GM18526 (cell line): ENCODE measurements around the gene MEDAG.

Experiments used
- POLR2A ChIP-seq: IDR thresholded peaks from 3 replicates; pipeline ENCODE4 v1.6.1; 2011; ENCODE audit not compliant: insufficient read length; ENCODE audit errors: extremely low read depth

MEDAG gene

DNA sequence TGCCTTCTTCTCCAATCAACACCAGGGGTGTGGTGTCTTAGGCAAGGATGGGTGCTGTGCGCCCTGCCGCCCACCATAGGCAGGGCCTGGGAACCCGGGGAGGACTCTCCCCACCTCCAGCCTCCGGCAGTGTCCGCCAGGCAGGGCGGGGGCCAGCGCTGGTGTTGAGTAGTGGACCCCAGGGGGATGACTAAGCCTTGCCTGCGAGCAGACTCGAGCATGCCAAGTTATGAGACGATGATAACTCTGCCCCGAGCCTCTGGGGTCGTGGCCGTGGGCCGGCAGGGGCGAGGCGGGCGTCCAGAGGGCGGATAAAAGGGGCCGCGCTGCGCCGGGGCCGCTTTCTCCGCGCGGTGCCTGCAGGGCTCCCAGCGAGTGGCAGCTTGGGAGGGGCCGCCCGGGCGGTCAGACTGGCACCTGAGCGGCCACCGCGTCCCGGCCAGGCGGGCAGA is at the start of gene MEDAG:
MEDAG (plus strand) TSS at position 340 of the 452 bp plus-strand sequence. CDS start 245 bp downstream, outside the sequence.
- no peak for TF ChIP-seq POLR2A

DNA sequence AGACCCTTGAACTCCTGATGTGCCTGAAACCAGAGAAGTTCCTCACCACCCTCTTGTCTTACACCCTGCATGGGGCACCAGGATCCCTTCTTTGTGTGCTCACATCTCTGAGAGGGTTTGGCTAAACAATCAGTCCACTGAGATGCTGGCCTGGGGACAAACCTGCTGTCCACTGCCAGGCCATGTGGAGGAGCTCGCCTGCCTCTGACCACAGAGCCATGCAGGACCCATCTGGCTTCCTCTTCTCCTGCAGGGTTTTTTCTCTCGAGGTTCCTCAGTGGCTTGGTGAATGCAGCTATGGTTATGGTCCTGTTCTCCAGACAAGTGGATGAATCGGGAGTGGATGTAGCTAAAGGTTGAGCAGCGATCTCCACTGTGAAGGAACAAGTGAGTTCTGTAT is 49.1 kb upstream of the MEDAG start:
- no peak for TF ChIP-seq POLR2A

DNA sequence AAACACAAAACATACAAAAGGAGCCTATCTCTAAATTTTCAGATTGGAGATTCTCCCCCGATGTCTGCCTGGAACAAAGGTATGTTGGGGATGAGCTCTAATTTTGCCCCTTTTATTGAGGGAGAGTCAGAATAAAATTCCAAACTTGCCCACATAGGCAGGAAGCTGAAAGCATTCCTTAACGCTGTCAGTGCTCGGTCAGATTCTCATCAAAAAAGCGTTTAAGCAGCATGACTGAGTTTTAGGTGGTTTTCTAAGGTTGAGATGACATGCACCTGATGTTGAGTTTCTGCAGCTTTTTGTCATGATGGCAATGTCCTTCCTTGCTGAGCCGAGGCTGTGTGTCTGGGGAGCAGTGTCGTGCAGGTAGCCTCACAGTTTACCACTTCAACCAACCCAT is 48.4 kb upstream of the MEDAG start:
- no peak for TF ChIP-seq POLR2A

DNA sequence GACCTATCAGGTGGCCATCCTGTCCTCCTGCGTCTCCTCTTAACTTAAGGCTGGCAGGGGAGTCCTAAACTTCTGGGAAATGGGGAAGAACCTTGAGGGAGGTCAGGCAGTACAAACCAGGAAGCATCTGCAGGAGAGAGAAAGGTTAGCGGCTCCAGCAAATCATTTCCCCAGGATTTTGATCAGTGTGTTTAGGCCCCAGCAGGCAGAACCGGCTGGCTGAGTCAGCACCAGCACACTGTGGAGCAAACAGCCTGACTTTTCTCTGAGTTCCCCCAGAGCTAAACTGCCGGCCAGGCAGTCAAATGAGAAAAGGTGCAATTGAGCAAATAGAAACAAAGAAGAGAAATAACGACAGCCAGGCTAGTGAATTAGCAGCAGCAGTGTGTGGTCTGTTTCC is 46.7 kb upstream of the MEDAG start:
- no peak for TF ChIP-seq POLR2A

DNA sequence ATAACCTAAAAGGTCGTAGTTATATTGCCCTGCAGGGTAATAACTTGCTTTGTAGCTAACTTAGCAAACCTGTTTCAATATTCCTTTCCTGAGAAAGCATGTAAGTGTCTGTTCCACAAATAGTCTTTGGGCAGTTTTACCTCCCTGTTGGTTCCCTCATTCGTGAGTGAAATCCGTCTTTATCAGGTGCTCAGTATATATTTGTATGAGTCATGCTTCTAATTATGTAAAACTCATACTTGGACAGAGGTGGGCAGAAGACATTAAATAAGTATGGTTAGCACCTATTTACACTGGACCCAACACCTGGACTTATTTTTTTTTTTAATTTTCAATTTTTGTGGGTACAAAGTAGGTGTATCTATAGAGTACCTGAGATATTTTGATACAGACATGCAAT is 44.9 kb upstream of the MEDAG start:
- TF ChIP-seq POLR2A: no peak

DNA sequence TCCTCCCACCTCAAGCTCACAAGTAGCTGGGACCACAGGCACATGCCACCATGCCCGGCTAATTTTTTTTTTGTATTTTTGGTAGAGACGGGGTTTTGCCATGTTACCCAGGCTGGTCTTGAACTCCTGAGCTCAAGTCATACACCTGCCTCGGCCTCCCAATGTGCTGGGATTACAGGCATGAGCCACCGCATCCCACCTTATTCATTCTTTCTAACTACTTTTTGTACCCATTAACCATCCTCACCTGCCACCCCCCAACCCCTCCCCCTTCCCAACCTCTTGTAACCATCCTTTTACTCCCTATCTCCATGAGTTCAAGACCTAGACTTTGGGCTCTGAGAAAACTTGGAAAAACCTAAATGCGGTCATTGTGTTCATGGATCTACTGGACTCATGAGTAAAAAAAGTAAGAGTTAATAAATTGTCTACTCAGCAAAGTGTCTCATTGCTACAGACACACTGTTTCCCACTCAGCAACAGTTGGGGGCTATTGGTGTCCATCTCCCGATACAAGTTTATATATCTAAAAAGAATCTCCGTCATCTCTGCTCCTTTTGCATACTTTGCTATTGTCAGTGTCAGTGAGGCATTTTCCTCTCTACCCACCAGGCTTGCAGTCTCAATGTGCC is 44.1 kb upstream of the MEDAG start:
- no peak for TF ChIP-seq POLR2A

DNA sequence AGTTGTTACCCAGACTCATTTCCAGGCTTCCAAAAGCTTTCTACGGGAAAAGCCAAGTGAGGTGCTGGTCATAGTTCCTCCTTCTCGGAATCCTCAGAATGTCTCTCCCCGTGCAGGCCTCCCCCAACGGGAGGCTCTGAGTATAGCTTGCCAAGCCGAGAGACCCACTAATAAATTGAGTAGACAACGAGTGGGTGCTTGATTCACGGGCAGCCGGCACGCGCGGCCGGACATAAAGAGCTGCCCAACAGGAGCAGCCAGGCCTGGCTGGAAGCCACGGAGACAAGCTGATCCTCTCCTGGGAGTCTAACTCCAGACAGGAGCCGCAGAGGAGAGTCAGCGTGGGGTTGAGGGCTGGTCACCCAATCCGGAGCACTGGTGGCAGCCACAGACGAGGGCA is 43.4 kb upstream of the MEDAG start:
- no peak for TF ChIP-seq POLR2A

DNA sequence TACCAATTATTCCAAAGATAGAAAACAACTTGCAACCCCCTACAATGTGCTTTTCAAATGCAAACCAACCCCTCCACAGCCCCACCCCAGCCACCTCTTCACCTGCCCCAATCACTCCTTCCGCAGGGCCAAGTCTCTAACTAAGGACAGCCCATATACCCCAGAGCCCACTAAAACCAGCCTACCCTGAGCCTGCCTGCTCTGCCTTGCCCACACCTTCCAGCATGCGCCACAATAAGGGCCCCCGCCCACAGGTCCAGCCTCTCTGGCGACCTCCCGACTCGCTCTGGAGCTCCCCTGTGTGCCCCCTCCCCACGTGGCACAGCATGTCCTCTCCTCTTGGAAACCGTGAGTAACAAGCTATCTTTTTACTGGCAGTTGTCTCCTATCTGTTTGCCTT is 42.8 kb upstream of the MEDAG start:
- TF ChIP-seq POLR2A: no peak

DNA sequence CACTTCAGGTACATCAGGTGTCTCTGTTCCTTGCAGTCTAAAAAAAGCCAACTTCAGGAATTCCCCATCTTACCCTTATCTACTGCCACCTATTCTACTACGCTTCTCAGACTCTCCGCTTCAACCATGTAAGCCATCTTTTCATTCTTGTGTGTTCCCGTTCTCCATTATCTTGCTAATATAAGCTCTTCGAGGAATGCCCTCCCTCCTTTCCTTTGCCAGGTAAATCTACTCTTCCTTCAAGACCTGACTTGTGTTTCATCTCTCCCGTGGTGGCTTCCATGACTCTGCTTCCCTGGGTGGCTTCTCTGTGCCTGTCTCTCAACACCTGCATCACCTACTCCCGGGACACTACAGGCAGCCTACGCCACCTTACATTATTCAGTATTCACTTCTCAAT is 42.3 kb upstream of the MEDAG start:
- TF ChIP-seq POLR2A: no peak

DNA sequence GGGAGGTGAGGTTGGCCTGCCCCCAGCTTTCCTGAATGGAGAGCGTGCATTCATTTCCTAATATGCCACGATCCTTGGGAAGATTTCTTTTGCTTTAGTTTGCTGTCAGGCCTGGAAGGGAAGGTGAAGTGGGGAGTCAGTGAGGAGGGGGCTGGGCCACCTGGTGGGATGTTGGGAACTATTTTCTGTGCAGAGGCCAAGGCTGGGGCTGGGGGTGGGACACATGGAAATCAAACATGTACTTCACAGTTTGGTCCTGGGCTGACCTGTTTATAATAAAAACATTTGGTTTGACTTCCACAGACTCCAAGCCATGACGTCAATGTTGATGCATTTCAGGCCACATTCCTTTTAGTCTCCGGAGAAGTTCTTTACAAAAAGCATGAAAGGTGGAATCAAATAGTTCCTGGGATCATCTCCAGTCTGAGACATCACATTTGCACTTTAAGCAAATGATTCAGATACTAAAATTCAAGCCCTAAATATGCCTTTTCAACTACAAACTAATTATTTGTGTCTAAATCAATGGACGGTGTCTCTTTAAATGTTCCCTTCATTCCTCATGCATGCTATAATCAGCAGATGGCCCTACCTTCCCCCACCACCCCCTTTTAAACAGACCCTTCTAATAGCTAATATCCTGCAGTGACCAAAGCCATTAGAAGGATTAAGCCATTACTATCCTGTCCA is 41.5 kb upstream of the MEDAG start:
- TF ChIP-seq POLR2A: no peak

DNA sequence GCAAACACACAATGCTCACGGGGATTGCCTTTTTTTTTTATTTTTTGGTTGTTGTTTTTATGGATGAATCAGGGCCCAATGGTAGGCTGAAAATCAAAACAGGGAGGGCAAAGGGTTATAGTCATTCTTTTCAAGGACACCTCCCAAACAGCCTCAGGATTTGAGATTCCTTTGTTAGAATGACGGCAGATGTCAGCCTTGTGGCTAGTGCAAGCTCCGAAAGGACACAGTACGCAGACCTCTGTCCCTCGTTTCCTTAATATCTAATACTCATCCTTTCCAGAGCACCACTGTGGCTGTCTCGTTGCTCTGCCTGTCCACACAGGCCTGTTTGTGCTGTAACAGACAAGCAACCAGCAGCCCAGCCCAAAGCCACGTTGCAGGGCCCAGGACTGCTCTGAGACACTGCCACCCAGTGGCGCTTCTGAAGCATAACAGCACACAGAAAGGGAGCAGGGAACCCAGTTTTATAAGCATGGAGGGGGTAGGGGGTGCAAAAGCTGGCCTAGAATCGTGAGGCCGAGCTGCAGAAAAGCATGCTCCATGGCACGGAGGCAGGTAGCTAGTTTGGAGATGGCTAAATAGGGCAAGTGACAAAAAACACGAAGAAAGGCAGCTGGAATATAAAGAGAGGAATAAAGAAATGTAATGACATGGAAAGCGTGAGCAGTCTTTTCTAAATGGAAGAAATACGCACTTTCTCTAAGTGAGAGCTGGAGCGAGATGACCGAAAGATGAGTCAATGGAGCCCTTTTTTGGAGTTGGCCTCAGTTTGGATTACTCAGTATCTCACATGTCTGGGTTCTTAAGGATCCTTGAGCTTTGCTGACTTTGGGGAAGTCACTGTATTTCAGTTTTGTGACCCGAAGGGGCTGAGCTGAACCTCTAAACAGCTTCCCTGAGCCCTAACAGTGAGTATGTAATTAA is 40.7 kb upstream of the MEDAG start:
- no peak for TF ChIP-seq POLR2A

DNA sequence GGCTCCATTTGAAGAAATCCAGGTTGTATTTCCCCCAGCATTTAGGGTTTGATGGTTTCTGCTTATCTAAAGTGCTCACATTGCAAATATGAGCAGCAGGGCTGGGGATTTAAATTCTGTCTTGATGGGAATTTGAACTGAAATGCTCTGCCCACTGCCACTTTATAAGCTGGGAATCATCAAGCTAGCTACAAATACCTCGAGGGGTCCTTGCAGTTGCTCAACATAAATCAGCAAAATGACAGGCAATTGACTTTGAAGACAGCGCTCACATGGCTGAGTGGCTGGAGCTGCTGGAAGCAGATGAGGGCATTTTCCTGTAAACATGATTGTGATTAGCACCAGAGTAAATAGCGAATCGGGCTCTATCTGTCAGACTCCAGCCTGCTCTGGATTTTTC is 39.4 kb upstream of the MEDAG start:
- TF ChIP-seq POLR2A: no peak

DNA sequence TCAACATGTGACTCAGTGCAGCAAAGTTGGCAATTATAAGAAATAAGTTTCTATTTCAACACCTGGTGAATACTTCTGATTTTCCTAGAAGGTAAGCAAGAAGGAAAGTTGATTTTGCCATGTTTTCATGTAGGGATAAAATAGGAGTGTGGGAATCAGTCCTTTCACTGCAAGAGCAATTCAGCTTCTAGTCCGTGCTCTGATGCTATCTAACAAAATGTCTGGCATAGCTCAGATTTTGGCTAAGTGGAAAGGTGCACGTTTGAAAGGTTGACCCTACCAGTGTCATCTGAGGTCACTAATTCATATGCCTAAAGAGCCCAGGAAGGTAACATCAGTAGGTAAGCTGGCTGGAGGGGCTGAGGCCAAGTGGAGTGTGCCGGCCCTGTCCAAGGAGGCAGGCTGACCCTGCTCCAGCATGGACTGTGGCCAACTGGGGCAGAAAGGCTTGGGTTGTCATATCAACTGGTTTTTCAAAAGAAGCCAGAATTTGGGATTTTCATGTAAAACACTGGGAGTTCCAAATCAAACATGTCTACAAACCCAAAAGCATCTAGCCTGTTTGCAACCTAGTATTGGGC is 38.9 kb upstream of the MEDAG start:
- TF ChIP-seq POLR2A: no peak

DNA sequence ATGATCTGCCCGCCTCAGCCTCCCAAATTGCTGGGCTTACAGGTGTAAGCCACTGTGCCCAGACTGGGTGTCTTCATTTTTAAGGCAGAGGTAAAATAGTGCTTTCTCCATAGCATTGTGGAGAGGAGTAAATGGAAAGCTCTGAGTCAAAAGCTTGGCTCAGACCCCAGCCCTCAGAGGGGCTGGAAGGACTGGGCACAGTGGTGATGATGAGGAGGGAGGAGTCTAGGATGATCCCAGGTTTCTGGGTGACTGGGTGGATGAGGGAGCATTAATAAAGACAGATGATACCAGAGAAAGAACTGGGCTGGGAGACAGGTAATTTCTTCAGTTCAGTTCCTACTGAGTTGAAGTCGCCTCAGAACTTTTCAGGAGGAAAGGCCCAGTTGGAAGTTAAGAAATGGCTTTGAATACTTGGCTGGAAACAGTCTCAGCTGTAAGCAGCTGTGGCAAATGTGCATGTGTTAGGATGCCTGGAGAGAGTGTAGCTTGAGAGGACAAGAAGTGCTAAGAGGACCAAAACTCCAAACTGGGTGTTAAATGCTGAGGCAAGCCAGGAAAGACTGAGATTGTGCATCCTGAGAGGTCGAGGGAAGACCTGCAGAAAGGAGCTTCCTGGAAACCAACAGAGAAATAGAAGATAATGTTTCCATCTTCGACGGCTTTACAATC is 37.1 kb upstream of the MEDAG start:
- TF ChIP-seq POLR2A: no peak

DNA sequence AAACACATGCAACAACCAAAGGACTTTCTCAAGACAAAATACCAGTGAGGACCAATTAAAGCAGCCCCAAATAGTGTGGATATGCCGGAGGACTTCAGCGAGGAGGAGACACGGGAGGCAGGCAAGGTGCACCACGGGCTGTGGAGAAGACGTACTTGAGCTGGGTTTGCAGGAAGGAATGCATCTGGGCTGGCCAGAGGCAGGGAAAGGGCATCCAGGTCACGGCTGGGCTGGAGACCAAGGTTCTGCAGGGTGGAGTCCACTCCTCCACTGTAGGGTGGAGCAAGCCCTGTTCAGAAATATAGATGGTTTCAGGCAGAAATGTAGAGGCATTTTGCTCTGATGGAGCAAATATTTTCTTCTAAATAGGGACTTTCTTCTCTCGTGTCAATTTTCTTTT is 36.6 kb upstream of the MEDAG start:
- TF ChIP-seq POLR2A: no peak
